NOMO-1 treated with dmso at 0.1 percent for 144 hours (cell line): ENCODE data around the gene DHFR2.
"Not testable (repeated sequence)": the region's sequence is repeated elsewhere in the genome, so short reads cannot be mapped to it uniquely, and the experiment has no call there.

Experiments
- DNase-seq: peaks from one replicate; lab custom pipeline; 2025; ENCODE audit not compliant: unreplicated experiment; lab: John Stamatoyannopoulos, UW

Gene DHFR2

DNA sequence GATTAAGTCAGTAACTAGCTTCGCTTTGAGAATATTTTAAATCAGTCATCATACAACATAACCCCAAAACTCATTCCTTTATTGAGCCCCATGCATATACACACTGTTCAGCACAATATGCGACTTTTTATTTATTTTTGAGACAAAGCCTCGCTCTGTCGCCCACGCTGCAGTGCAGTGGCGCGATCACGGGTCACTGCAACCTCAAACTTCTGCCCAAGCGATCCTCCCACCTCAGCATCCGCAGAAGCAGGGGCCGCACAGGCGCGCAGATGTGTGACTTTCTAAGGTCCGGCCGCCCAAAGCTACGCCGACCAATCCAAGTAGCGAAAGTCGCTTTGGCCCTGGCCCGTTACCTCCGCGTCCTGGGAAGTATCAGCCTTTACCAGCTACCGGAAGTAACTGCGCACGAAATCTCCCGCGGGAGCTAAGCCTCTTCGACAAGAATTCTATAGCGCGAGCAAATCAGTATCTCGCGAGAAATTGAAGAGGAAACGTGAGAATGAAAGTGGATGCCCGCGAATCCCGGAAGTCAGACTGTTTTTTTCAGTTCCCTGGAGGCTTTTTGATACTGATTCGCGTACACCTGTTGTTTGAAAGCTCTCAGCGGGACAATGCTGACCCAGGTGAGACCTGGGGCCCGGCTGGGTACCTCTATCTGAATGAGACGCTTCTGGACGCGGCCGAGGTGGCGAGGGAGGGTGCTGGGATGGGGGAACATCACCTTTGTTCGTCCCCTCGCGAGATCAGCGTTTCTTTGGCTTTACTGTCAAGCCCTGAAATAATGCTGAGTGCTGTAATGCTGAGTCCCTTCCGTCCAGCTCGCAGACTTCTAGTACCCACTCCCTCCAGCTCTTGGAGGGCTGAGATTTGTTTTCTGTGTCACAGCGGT, at the start of gene DHFR2, which contains the start of gene NSUN3:
Gene DHFR2, minus strand, starts transcription at position 404 of the 892 bp plus-strand sequence. CDS start 1,405 bp downstream, outside the sequence.
Gene NSUN3, plus strand, starts transcription at position 549 of the 892 bp plus-strand sequence. Its CDS starts 66 bp downstream, at position 615.
- peak; percentile 85 for DNase-seq

DNA sequence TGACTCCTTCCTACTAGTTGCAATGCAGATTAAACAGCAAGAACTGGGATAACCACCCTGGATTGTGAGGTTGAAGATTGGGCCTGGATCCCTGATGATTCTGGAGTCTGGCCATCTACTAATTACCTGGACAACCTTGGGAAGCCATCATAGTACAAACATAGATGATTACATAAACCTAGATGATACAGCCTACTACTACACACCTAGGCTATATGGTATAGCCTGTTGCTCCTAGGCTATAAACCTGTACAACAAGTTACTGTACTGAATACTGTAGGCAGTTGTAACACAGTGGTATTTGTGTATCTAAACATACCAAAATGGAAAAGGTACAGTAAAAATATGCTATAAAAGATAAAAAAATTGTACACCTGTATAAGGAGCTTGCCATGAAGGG, 48.1 kb upstream of the DHFR2 start:
- DNase-seq = no peak

DNA sequence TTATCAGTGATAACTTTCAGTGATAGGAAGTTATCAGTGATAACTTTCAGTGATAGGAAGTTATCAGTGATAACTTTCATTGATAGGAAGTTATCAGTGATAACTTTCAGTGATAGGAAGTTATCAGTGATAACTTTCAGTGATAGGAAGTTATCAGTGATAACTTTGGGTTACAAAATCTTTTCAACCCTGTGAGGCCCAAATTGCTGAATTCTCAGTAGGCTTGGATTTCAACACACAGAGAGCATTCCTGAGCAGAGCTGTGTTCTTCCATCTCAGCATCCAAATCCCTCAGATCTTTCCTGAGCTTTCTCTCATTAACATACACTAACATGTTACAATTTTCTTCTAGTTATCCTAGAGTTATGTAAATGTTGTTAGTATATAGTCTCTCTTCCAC, 47.5 kb upstream of the DHFR2 start:
- not testable (repeated sequence) for DNase-seq

DNA sequence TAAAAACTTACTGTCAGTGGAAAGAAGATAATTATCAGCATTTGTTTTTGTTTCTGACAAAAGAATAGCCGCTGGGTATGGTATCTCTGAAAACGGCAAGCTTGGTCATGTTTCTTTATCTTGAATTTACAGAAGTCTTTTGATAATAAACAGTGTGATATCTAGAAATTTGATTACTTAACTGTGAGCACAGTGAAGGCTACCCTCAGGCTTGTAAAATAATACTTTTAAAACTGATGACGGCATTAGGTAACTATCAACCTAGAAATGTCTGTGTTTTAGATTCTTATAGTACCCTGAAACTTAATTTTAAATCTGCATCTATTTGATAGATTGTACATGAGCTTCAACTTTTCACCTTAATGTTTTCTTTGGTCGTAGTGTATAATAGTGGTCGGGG, 43.6 kb upstream of the DHFR2 start:
- no peak for DNase-seq

DNA sequence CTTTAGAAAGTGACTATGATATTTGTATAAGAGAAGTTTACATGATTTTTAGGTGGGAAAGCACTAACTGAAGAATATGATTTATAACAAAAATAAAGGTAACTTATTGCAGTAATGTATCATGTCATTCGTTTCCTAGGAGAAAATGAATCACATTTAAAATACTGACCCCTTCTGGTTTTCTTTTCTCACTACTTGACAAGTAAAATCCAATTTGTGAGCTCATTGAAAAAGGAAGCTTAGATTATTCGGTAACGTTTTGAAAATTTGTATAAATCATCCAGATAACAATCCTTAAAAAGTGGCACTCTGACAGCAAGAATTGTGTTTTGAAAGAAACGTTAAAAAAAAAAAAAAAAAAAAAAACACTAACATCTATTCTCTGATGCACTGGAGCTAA, 39.1 kb upstream of the DHFR2 start:
- no peak for DNase-seq

DNA sequence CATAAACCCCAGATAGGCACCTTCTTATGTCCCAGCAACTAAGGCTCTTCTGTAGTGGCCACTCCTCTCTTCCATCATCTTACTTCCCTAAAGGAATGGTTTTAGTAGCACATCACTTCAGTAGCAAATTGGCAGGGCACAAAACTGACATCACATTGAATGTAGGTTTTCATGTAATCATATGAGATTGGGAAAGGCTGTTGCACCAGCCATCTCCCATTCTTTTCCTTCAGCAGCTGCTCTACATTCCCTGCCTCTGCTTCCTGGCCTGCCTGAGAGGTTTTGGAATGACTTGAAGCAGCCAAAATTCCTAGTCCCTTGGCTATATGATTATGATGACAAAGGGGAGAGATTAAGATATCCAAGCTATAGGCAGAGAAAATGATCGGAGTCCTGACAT, 36.6 kb upstream of the DHFR2 start:
- no peak for DNase-seq

DNA sequence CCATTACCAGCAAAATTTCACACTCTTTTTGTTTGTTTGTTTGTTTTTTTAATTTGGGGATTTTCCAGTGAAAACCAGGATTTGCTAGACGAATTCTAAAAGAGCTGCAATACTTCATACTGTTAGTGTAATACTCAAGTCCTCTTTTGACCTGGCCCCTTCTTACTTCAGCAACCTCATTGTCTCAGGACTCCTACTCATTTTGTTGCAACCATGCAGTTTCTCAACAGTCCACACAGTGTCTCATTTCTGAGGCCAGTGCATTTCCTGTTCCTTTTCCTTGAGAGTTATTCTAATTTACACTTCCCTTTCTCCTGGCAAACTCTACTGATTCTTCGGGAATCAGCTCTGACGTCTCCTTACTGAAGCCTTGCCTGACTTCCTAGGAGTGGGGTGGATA, 35.7 kb upstream of the DHFR2 start:
- peak; percentile 5 for DNase-seq

DNA sequence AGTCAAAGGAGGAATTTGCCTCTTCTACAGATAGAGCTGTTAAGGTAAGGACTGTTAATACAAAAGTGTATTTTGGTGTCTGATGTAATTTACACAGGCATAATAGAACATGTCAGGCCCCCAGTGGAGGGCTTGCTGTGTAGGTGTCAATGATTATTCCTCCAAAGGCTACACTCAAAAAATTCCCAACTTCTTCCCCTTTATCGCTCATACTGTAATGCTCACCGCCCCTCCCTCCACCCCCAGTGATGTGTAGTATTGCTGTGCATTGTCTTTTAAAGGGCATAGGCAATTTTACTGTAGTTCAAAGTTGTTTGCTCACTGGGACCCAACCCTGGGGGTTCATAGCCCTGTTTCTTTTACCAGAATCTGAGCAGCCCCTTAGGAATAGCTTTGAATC, 32.4 kb upstream of the DHFR2 start:
- DNase-seq = no peak

DNA sequence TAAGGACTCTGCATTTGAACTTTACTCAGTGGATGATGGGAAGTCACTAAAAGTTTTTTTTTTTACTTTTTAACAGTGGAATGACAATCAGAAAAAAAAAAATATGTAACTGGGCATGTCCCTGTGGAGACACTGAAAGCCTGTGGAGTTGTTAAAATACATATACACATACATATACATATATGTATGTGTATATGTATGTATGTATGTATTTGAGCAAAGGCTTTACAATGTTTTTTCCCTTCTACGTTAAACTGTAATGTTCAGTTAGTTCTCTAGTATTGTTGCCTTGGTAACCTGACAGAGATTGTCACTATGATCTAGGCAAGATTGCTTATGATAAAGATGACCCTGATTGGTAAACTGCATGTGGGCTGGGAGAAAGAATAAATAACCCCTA, 30.4 kb upstream of the DHFR2 start:
- no peak for DNase-seq

DNA sequence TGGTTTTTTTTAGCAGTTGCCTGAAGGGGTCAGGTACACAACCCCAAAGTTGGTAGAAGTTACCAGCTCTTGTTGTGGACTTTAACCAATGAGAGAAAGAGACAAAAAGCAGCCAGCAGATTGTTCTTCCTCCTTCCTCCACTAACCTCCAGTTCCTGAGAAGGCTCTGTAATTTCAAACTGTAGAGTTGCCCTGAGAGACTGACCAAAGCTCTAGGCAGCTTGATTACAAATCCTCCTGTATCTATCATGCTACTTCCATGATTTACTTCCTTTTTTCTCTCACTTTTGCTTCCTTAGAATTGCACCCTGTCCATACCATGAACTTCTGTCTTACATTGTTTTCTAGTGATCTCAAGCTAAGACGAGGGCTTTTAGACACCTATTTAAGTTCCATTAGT, 29.4 kb upstream of the DHFR2 start:
- no peak for DNase-seq

DNA sequence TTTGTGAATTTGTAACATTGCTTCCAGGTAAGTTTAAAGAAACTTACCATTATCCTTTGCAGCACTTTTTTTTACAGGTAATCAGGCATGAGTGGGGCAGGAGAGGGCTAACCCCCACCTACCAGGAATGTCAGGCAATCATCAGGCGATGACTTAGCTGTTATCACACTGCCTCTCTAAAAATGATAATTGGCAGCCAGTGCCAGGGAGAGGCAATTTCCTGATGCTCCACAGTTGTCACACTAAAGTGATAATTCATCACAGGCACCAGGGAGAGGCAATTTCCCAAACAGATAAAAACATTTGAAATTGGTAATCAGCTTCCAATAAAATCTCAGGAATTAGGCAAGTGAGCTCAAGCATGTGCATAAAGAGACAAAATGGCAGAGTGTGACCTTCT, 26.4 kb upstream of the DHFR2 start:
- no peak for DNase-seq

DNA sequence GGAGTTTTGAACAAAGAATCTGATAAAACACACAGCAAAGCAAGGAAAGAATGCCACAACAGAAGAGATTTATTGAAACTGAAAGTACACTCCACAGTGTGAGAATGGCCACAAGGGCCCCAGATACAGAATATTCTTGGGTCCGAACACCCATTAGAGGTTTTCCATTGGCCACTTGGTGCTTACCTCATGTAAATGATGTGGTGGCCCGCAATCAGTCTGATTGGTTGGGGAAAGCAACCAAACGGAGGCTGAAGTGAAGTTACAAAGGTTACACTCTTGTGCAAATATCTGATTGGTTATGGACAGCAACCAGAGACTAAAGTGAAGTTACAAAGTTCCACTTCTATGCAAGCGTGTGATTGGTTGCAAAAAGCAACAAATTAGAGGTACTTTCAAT, 20.5 kb upstream of the DHFR2 start:
- DNase-seq = no peak

DNA sequence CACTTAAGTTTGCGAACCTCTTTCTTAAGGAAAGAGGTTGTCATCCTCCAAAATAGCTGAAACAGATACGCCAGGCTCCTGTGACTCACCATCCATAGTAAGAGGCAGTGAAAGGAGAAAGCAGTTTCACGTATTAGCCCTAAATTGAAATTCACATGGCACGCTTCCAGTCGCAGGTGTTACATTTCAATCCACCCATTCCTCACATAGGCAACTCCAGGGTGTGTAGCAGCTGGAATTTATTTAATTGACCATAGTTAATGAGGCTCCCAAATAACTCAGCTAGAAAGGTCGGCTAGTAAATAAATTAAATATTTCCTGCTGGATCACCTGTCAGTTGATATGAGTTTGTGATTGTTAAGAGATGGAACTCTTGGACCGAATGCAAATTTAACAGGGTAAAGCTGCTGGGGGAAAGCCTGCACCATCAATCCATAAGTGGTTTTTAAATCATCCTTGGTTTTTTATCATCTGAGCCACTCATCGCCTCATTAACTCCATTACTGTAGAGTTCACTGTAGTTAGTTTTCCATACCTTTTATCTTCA, 19.7 kb upstream of the DHFR2 start:
- DNase-seq = no peak

DNA sequence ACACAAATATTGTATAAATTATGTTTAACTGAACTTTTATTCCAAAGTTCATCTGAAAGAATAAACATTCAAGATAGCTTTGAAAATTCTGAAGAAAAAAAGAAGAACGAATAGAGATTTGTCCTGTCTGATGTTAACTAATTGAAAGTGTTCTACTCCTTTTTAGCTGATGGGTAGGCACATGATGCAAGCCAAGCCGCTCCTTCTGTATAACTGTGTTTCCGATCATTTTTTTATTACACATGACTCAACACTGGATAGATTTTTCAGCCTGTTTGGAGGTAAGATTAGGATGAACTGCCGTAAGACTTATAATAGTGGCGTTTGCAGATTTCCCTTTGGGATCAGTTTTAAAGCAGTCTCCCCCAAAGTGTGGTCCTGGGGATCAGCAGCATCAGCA, 19.2 kb upstream of the DHFR2 start:
- DNase-seq = no peak

DNA sequence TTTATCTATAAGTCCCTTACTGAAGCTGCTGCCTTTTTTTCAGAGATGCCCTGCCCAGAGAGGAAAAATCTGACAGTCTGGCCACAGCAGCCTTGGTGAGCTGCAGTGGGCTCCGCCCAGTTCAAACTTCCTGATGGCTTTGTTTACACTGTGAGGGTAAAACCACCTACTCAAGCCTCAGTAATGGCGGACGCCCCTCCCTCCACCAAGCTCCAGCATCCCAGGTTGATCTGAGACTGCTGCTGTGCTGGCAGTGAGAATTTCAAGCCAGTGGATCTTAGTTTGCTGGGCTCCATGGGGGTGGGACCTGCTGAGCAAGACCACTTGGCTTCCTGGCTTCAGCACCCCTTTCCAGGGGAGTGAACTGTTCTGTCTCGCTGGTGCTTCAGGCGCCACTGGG, 17.8 kb upstream of the DHFR2 start:
- DNase-seq = not testable (repeated sequence)

DNA sequence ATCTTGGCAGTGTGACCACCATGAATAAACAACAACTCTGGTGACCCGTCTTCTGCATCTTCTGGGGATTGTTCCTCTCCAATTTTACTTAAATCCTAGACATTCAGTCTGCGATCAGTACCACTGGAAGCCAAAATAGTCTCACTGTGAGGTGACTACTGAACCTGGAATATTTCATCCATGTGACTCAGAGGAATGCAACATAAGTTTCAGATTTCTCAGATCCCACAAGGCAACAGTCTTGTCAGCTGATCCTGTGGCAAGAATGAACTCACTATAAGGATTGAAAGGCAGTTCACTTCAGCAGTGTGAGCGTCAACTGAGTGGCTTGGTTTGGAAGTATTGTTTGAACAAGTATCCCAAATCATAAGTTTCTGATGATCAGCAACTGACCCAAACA, 13.3 kb upstream of the DHFR2 start:
- no peak for DNase-seq

DNA sequence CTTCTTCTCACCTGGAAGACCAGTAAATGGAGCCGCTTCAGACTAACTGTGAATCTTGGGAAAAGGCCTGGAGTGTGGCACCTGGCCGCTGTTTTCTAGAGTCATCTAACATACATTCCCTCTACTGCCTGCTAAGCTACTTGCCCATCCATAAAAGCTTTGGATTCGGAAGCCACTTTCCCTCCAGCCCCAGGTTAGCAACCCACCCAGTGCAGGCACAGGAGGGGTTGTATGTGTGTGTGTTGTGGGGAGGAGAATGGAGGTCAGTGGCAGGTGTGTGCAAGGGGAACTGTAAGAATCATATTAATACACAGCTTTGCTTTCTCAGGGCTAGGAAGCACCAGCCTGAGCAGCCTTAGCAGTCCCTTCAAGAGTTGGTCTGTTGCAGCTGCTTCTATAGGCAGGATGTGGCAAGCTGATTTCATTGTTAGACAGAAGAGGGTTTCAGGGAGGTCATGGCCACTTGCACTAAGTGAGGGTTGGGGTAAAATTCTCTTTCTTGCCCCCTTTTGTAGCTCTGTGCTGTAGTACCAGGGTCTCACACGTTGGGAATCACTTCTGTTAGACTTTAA, 9.1 kb upstream of the DHFR2 start:
- DNase-seq = no peak

DNA sequence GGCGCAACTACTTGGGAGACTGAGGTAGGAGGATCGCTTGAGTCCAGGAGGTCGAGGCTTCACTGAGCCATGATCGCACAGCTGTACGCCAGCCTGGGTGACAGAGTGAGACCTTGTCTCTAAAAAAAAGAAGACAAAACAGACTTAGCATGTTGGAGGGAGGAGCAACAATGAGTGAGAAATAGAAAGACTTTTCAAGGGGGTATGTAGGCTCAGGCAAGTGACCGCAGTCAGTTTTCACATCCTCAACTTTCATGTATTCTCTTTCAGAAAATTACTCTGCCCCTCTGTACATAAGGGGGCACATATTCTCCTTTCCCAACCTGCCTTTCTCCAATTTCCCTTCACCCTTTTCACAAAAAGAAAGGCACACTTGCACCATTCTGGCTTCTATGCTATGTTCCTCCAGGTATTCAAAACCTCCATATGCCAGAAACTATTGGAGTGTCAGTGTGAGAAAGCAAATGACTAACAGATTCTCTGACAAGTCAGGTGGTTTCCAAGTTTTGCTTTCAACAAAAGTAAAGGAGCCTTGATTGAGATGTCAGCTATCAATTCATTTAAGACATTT, 7.7 kb upstream of the DHFR2 start:
- DNase-seq = no peak

DNA sequence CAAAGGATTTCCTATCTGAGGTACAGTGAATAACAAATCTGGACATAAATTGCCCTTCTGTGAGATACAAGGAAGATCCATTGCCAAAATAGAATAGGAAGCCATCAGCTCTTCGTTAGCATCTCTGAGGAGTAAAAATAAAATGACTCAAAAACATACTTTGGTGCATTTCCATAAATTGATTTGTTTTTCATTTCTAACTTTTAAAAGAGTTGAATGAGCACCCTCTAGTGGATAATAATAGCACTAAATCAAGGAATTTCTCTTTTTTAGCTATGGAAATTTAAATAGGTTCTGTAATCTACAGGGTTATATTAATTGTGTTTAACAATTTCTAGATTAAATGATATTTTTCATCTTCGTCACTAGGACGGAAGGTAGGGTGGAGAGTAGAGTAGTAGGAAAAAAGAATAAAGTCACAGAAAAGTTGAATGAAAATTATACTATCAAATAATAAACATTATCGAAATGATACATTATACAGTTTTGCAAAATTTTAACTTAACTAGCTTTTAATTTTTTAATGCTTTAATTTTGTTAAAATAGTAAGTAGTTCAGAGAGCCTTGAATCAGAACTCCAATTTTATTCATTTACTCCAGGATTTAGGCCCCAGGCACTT, 6.6 kb upstream of the DHFR2 start:
- no peak for DNase-seq

DNA sequence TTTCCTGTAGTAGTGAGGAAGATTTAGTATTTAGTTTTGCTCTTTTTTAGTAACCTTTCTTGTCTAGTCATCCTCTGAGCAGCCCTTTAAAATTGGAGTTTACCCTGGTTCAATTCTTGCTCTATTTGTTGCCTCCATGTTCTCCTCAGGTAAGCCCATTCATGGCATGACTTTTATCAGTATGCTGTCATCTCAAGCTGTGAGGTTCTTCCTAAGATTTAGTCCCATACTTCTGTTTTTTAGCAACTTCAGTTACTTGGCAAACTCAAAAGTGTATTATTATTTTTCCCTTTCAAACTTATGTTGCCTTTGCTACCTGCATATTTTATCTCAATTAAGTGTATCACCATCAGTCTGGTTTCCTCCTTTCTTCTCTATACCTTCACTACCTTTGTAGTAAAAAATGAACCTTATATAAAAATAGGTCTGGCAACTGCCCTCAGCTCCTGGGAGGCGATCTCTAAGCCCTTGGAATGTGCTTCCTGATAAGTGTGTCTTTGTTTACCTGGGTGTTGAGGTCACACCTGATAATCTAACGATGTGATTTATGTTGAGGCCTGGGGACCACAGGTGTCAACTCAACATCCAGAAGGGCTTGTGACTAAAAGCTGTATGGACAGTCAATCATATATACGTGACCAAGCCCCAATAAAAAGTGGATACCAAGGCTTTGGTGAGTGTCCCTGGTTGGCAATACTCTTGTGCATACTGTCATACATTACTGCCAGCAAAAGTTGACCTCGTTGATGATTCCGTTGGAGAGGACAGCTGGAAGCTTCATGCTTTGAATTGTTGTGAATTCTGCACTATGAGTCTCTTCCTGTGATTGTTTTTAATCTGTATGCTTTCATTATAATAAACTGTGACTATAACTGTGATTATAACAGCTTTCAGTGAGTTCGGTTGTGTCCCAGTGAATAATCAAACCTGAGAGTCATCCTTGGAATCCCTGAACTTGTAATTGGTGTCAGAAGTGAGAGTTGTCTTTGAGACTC, 4.1 kb upstream of the DHFR2 start:
- no peak for DNase-seq
